A549 treated with Hydrocortisone at 1 μM for 4 hours (cell line): Measurements from ENCODE around the gene SNAP47. TPM values are rescaled to one million over a fixed set of nuclear protein-coding genes. Genes with fewer than 3 reads are reported as not detected.

Experiments used
- total RNA-seq: library from RNA; stranded (reverse); fragments of 200-300 nt; extraction: Qiagen RNA extraction; gene quantifications from 5 replicates; pipeline ENCODE4 v1.2.3, GENCODE V29; 2022

Gene SNAP47, protein sequence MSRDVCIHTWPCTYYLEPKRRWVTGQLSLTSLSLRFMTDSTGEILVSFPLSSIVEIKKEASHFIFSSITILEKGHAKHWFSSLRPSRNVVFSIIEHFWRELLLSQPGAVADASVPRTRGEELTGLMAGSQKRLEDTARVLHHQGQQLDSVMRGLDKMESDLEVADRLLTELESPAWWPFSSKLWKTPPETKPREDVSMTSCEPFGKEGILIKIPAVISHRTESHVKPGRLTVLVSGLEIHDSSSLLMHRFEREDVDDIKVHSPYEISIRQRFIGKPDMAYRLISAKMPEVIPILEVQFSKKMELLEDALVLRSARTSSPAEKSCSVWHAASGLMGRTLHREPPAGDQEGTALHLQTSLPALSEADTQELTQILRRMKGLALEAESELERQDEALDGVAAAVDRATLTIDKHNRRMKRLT
- 26.4 to 29.7 TPM (median 28.7 TPM) in 5 replicates for total RNA-seq

DNA sequence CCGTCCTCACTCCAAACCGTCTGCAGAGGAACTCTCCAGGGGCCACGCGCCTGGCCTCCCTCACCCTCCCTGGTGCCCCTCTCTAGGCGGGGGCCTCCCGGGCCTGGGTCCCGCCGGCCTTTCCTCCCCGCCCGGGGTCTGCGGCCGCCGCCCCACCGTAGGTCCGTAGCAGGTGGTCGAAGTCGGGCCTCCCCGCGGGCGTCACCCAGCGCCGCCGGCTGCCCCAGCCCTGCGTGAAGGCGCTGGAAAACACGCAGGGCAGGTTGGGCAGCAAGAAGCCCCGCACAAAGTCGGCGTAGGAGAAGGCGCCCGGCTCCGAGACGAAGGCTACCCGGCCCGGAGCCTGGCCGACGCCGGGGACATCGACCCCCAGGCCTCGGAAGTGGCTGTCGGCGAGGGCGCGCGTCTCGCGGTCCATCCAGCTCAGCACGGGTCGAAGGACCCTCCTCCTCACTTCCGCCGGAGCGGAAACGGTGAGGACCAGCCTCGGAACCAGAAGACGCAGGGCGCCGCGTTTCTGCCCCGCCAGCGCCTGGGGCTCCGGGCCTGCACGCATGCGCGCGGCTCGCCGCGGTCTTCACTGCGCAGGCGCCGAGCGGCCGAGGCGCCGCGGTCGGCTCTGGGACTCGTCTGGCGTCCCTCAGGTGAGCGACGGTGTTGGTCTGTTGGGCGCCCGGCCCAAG lies at the start of gene SNAP47, which contains the start of gene JMJD4:
SNAP47 (plus strand) TSS at position 580 of the 683 bp plus-strand sequence. CDS start 12,302 bp downstream, outside the sequence.
JMJD4 (minus strand) TSS at position 447 of the 683 bp plus-strand sequence; CDS start at position 418, 29 bp downstream.

DNA sequence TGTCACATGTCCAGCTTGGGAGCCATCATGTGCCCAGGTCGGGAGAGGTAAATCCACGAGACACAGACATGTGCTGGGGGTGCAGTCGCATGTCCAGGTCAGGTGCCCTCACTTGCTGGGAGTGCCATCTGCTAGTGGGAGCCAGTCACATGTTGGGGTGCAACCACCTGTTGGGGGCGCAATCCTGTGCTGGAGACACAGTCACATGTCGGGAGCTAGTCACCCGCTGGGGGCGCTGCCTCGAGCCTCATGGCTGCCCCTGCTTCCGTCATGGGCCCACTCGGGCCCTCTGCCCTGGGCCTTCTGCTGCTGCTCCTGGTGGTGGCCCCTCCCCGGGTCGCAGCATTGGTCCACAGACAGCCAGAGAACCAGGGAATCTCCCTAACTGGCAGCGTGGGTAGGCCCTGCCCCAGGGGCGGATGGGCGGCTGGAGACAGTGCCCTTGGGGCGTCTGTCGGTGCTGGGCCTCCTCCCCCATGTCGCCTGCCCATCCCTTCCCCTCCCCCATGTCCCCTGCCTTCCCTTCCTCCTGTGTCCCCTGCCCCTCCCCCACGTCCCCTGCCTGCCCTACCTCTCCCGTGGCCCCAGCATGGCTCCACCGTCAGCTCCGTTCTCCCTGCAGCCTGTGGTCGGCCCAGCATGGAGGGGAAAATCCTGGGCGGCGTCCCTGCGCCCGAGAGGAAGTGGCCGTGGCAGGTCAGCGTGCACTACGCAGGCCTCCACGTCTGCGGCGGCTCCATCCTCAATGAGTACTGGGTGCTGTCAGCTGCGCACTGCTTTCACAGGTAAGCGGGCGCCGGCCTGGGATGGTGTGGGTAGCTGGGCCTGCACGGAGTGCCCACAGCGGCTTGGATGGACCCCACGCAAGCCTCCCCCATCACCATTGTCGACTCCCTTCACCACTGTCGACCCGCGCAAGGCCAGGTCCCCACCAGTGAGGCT lies 80.5 kb downstream of the SNAP47 start, which contains the start of gene PRSS38:
PRSS38 (plus strand) TSS at position 208 of the 942 bp plus-strand sequence; CDS start at position 250, 42 bp downstream.

Other genes starting within 250 kb of the SNAP47 start
- 1.2 to 1.8 TPM (median 1.6 TPM) in 5 replicates for gene ZNF678, start 171.9 kb upstream of the SNAP47 start, total RNA-seq
- gene JMJD4, start 133 bp upstream of the SNAP47 start, total RNA-seq, result 27.0 to 31.2 TPM (median 29.1 TPM) in 5 replicates
- gene PRSS38, start 80.2 kb downstream of the SNAP47 start, total RNA-seq, result not detected in 5 replicates
- gene WNT9A, start 212.5 kb downstream of the SNAP47 start, total RNA-seq, result 5.6 to 8.6 TPM (median 7.2 TPM) in 5 replicates